ENCODE data around the gene F12.
"Not testable (repeated sequence)": the region's sequence is repeated elsewhere in the genome, so short reads cannot be mapped to it uniquely, and the experiment has no call there.

Gene F12

GRCh38 chr5:177367323-177367848 is 42.0 kb downstream of the F12 start:
- no peak for DNase-seq

- DNase-seq: no peak
These were observed 42.6 kb downstream of the F12 start for GRCh38 chr5:177366528-177367322.

GRCh38 chr5:177365845-177366527 is 43.4 kb downstream of the F12 start:
- no peak for DNase-seq

- DNase-seq: no peak
These were observed 45.0 kb downstream of the F12 start for GRCh38 chr5:177364159-177364962.

- no peak for DNase-seq
These were observed 45.8 kb downstream of the F12 start for GRCh38 chr5:177363565-177363964.

GRCh38 chr5:177362610-177363507 is 46.5 kb downstream of the F12 start:
- peak; percentile 53 for DNase-seq

- no peak for DNase-seq
These were observed 47.1 kb downstream of the F12 start for GRCh38 chr5:177362292-177362609.

GRCh38 chr5:177361418-177362291 is 47.7 kb downstream of the F12 start:
- DNase-seq: no peak

GRCh38 chr5:177360740-177361139 is 48.6 kb downstream of the F12 start:
- DNase-seq: not testable (repeated sequence)

GRCh38 chr5:177359860-177360259 is 49.5 kb downstream of the F12 start:
- DNase-seq: no peak

- no peak for DNase-seq
These were observed 49.9 kb downstream of the F12 start for GRCh38 chr5:177359451-177359851.

GRCh38 chr5:177358370-177358819 is 51.0 kb downstream of the F12 start:
- DNase-seq: no peak

GRCh38 chr5:177357459-177358351 is 51.7 kb downstream of the F12 start, which contains the start of gene RGS14:
TSS of gene RGS14 (plus strand) at chr5:177357924. CDS start at chr5:177358025, 101 bp downstream.
- peak; percentile 74 for DNase-seq

GRCh38 chr5:177357146-177357458 is 52.3 kb downstream of the F12 start:
- no peak for DNase-seq

- no peak for DNase-seq
These were observed 52.6 kb downstream of the F12 start for GRCh38 chr5:177356746-177357145.

- no peak for DNase-seq
These were observed 53.5 kb downstream of the F12 start for GRCh38 chr5:177355868-177356168.

GRCh38 chr5:177355162-177355867 is 54.0 kb downstream of the F12 start:
- DNase-seq: no peak

GRCh38 chr5:177354711-177355110 is 54.7 kb downstream of the F12 start:
- no peak for DNase-seq

- DNase-seq: no peak
These were observed 55.1 kb downstream of the F12 start for GRCh38 chr5:177354256-177354655.

- DNase-seq: no peak
These were observed 56.3 kb downstream of the F12 start for GRCh38 chr5:177353093-177353492.

Measured in activated gamma-delta T cell treated with Interleukin-2 at 50 U/mL for 16 hours (primary cell).